ENCODE results near the gene ZNF428. TPM values are rescaled to one million over a fixed set of nuclear protein-coding genes. Genes with fewer than 3 reads are reported as not detected.

Gene ZNF428, protein sequence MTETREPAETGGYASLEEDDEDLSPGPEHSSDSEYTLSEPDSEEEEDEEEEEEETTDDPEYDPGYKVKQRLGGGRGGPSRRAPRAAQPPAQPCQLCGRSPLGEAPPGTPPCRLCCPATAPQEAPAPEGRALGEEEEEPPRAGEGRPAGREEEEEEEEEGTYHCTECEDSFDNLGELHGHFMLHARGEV
- 21.0 TPM for total RNA-seq (2013)
- polyA plus RNA-seq (1 to 10 TPM; 3.8 to 5.6 (median 3.9) TPM), polyA minus RNA-seq (7.0 and 7.1 TPM in 2 replicates), total RNA-seq (0.50 to 8.3 (median 4.1) reads per million in 11 experiments)

DNA sequence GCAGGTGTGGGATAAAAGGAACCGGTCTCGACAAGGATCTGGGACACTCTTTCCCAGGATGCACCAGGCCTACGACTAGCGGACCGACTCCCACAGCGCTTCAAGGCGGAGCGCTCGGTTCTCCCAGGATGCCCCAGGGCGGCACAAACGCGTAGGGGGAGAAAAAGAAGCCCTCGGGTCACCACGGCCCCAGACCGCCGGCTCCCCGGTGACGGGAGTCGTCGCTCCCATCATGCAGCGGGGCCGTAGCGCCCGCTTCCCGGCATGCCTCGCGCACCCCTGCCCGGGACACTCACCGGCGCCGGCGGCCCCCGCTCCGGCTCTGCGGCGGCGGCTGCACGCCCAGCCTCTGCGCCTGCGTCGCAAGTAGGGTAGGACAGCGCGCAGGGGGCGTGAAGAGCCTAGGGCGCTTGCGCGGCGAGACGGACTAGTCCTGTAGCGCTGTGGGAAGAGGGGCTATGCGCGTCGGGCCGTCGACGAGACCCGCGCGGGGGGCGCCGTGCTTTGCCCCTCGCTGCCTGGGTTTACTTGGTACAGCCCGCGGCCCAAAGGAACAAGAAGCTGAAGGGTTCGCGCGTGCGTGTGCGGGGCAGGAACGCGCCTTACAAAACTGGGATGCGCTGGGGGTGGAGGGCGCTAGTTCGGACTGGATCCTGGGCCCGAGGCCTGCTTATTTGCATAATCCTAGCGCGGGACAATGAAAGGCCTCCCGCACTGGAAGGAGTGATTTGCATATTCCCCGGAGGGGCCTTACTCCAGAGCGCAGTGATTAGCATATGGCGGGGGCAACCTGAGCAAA, at the start of gene ZNF428:
Gene ZNF428 (minus strand): TSS at position 368 of the 799 bp plus-strand sequence. CDS start 5,325 bp downstream, outside the sequence.
- peak within 1 kb of the TSS; percentile 88 for H3K4me2 ChIP-seq (replicated peaks; ENCODE audit: extremely low read depth, low read length, poor library complexity, severe bottlenecking)
- DNase-seq: peak; percentile 67 to 84 (median 82)
- whole genome bisulfite sequencing (ENCODE audit: insufficient coverage): 0% methylated on average over 81 of the region's 81 CpGs
- H3K4me3 ChIP-seq (replicated peaks in 1 of 3; ENCODE audit: low read depth in 2 of 3, low read length in 3 of 3): peak within 1 kb of the TSS; percentile 66 to 84 (median 68)
- Mint-ChIP-seq H3K36me3 (no peaks in the 10 kb centered on the region), H3K27ac (peak within 1 kb of the TSS; percentile 87 to 96 (median 93)), H3K4me1 (peaks cover 15% of the 10 kb centered on the region), H3K4me3 (peak within 1 kb of the TSS; percentile 92 to 96), H3K9me3 (peaks cover 0 to 2% (median 0%) of the 10 kb centered on the region in 7 donors), H3K27me3 (ENCODE audit: low read depth in 3 of 3) (peaks cover 0 to 8% (median 3%) of the 10 kb centered on the region in 3 donors)
- H3K36me3 ChIP-seq (replicated peaks in 1 of 2; ENCODE audit: control insufficient read depth in 1 of 2, insufficient read depth in 2 of 2, low read length in 2 of 2): no peaks in the 10 kb centered on the region
- peak within 1 kb of the TSS; percentile 78 to 89 for H3K27ac ChIP-seq (ENCODE audit: low read depth in 1 of 2, low read length in 2 of 2)
- no peaks in the 10 kb centered on the region for H3K27me3 ChIP-seq (ENCODE audit: control insufficient read depth in 2 of 2, insufficient read depth in 2 of 2, low read length in 2 of 2)
- TF ChIP-seq, protein P1, sequence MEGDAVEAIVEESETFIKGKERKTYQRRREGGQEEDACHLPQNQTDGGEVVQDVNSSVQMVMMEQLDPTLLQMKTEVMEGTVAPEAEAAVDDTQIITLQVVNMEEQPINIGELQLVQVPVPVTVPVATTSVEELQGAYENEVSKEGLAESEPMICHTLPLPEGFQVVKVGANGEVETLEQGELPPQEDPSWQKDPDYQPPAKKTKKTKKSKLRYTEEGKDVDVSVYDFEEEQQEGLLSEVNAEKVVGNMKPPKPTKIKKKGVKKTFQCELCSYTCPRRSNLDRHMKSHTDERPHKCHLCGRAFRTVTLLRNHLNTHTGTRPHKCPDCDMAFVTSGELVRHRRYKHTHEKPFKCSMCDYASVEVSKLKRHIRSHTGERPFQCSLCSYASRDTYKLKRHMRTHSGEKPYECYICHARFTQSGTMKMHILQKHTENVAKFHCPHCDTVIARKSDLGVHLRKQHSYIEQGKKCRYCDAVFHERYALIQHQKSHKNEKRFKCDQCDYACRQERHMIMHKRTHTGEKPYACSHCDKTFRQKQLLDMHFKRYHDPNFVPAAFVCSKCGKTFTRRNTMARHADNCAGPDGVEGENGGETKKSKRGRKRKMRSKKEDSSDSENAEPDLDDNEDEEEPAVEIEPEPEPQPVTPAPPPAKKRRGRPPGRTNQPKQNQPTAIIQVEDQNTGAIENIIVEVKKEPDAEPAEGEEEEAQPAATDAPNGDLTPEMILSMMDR (IDR thresholded peaks at IDR 0.05): no peak
- H3K4me1 ChIP-seq (ENCODE audit: control insufficient read depth in 1 of 2, insufficient read depth in 2 of 2, low read length in 2 of 2): peaks cover 16 to 17% of the 10 kb centered on the region in 2 donors
- peak within 1 kb of the TSS; percentile 82 for H3K9ac ChIP-seq (ENCODE audit: insufficient read depth, low read length, poor library complexity, severe bottlenecking)
- H3K9me3 ChIP-seq (replicated peaks in 1 of 2; ENCODE audit: control insufficient read depth in 1 of 2, insufficient read depth in 1 of 2, low read length in 2 of 2): no peaks in the 10 kb centered on the region
- H3K79me2 ChIP-seq (ENCODE audit: insufficient read depth, low read length): peaks cover 9% of the 10 kb centered on the region
- H4K20me1 ChIP-seq (ENCODE audit: insufficient read depth, low read length): peaks cover 5% of the 10 kb centered on the region
- peak within 1 kb of the TSS; percentile 96 for H2AFZ ChIP-seq (ENCODE audit: insufficient read depth, low read depth, low read length, poor library complexity, severe bottlenecking)
- intact Hi-C loops (cut with micrococcal nuclease): loop anchor here in 1 of 2 donors (2.0 kb wide), 1 partner anchor 23 kb away; the partner anchor contains the start of genes IRGQ and ZNF576
